Measurements from ENCODE around the gene TCHHL1.
"Not testable (repeated sequence)": the region's sequence is repeated elsewhere in the genome, so short reads cannot be mapped to it uniquely, and the experiment has no call there.

The TCHHL1 gene

DNA sequence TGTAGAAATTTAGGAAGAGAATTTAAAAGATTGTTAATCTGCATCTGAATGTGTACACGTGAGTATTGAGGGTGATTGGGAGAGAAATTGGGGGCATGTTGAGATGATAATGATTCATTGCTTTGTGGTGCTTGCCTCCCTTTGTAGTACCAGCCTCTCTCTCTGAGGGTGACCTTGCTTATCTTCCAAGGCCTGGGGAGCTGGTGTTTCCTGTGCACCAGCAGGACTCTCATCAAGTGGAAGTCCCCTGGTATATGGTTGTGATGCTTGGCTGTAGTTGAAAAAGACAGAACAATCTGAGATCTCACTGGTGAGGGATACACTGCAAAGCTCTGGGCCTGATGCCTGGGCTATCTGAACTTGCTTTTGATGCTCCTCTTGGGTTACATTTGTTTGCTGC is 4.0 kb downstream of the TCHHL1 start:
- no peak for DNase-seq

DNA sequence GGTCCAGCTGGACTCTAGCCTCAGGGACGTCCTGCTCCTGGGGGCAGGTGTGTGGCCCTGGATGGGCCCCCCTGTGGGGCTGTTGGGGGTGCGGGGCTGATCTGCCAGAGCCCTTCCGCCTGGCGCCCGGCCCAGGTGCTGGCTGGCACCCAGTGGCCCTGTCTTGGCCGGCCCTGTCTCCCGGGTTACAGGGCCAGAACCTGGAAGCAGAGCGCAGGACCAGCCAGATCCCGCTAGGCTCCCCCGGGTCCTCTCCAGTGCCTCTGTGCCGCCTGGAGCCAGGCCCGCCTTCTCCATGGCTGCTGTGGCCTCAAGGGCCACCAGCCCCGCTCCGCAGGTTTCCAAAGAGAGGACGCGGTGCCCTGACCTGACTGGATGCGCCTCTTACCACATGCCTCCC is 7.8 kb downstream of the TCHHL1 start:
- not testable (repeated sequence) for DNase-seq

DNA sequence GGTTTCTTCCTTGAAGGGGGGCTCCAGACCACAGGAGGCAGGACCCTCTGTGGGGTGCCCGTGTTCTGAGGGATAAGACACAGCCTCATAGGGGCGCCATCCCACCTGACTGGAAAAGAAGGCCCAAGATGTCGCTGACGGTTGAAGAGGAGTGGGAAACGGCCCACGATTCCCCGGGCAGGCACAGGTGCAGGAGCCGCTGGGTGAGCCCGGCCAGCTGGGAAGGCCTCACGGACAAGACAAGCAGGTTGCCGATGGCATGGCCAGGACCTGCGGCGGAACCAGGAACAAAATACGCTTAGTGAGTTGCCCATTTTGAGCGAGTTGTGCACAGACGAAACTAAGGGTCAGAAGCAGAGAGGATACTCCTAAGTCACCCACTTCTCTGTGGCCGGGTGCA is 8.4 kb downstream of the TCHHL1 start:
- not testable (repeated sequence) for DNase-seq

DNA sequence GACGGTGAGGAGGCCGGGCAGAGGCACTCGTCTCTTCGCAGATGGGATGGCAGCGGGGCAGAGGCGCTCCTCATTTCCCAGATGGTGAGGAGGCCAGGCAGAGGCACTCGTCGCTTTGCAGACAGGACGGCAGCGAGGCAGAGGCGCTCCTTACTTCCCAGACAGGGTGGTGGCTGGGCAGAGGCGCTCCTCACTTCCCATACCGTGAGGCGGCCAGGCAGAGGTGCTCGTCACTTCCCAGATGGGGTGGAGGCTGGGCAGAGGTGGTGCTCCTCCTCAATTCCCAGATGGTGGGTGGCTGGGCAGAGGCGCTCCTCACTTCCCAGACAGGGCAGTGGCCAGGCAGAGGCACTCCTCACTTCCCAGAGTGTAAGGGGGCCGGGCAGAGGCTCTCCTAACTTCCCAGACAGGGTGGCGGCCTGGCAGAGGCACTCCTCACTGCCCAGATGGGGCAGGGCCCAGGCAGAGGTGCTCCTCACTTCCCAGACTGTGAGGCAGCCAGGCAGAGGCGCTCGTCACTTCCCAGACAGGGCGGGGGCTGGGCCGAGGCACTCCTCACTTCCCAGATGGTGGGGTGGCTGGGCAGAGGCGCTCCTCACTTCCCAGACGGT is 9.9 kb downstream of the TCHHL1 start:
- no peak for DNase-seq

DNA sequence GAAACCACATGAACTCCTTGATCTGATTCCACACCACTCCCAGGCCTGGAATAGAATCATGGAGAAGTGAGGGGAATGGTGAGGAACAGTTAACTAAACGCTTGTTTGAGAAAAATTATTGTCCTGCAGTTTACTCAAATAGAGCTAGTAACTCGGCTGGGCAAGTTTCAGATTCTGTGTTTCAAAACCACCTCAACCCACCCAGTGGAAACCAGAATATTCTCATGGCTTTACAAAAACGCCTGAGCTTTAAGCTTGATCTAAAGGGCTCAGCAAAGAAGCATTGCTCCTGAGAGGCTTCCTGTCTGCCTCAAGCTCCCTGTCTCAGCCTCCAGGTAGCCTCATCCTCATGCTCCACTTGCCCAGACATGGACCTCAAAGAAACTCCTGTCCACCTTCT is 16.6 kb downstream of the TCHHL1 start:
- no peak for DNase-seq

DNA sequence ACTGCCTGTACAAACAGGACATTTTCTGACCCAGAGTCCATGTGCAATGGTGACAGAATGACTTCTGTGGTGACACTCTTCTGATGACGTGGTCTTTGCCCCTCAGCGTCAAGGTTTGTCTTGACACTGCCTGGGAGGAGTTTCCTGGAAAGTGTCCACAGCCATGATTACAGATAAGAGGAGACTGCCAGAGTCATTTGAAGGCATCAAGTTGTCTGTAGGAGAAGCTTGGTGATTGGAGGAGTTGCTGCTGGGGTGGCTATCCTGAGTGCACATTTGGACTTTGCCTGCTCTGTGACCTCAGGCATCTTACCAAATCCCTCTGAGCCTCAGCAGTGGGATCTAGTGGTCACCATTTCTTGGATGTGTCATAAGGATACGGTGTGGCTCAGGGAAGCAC is 17.7 kb downstream of the TCHHL1 start:
- DNase-seq, result no peak

DNA sequence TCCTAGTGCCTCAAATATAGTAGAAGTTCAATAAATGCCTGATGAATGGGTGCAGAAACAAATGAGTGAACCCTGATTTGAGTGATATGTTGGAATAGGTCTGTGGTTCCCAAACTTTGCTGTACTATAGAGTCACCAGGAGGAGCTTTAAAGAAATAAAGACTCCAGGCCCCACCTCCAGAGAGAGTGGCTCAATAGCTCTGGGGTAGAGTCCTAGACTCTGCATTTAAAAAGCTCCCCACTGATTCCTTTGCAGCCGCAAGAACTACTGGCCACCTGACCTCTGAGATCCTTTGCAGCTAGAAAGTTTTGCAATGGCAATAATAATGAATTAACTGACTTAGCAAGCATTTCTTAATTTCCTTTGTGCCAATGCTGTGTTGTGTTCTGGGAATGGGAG is 20.9 kb downstream of the TCHHL1 start:
- DNase-seq, result no peak

DNA sequence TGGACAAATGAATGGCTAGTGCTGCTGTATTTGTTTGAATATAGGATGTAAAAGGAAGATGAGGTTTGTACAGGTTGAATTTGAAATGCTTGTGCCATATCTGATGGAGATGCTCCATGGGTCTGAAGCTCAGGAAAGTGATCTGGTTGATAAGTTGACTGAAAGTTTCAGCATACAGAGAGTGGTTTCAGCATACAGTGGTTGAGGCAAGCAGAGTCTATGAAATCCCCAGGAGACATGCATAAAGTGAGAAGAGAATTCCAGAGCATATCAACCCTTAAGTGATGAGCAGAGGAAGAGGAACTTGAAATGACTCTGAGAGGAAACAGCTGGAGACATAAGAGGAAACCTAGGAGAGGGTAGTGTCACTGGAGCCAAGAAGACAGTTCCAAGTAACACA is 21.7 kb downstream of the TCHHL1 start:
- peak; percentile 6 for DNase-seq

DNA sequence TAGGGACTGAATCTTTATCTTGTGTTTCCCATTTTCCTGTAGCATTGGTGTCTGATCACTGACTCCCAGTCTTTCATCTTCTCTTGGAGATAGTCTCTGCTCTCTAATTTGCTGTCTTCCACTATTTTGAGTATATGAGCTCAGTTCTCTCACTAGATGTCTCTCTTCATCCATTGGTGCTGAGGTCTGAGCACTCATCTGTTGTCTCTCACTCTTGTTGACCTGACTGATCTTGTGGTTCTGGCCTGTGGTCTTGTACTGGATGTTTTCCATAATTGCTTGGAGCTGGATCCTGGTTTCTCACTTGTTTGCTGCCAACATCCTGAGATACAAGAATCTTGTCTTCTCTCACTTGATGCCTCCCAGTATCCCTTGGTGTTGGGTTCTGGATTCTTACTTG is 26.9 kb downstream of the TCHHL1 start:
- DNase-seq, result no peak

DNA sequence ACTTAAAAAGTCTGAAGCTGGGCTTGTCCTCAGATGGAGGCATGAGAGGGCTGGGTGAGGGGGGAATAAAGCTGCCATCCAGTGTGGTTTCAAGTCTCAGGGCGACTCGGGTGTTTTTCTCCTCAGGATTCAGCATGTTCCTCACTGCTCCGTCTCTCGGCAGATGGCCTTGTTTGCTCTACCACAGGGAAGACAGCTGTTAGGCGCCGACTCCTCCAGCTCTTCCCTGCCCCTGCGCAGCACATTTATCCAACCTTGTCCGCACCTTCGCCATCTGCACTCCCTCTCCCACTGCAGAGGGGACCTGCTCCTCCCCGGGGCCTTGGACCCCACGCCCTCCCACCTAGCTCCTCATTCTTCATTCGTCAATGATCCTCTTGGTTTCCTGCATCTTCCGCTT is 35.5 kb downstream of the TCHHL1 start:
- no peak for DNase-seq

DNA sequence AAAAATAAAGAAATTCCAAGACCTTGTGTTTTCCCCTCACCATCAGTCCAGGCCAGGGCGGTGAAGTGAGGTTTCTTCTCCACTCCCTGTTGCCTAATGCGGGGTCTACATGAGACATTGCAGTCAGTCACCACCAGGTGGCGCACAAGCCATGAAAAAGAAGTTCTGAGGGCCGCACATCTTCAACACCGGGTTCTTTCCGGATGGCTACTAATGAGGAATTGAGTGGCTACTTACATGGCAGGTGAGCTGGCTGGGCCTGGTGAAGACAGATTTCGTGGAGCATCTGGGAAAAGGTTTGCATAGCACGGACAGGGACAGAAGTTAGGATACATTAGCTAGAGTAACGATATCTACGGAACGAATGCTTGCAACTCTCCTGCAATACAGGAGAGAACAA is 36.3 kb downstream of the TCHHL1 start:
- DNase-seq, result peak; percentile 17

DNA sequence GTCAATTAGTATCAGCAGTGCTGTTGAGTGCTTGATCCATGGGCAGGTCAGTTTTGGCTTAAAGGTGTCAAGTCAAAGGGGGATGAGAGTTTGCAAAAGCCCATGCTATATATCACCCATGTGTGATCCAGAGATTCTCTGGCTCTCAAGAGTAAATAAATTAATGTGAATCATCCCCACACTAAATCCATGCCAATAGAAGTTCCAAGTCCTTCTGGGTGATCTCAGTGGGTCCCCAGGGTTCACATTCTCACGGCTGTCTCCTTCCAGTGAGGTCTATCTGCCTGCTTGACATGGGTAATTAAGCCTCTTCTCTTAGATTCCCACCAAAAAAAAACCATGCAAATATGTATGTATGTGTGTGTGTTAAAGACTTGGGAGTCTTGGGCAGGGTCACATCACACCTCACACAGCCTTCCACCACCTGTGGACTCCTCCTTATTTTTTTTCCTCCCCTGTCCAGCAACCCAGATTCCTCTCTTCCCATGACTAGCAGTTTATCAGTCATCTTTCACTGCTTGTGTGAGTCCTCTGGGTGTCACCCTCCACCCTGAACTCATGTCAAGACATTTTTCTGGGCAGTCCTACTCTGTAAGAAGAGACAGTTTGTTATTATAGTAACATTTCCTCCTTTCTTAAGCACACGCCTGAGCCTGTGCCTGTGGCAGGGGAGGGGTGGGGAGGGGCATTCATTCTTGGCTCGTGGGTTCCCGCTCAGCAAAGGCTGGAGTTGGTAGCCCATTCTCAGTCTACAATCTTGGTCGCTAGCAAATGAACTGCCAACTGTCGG is 37.8 kb downstream of the TCHHL1 start:
- DNase-seq, result no peak

DNA sequence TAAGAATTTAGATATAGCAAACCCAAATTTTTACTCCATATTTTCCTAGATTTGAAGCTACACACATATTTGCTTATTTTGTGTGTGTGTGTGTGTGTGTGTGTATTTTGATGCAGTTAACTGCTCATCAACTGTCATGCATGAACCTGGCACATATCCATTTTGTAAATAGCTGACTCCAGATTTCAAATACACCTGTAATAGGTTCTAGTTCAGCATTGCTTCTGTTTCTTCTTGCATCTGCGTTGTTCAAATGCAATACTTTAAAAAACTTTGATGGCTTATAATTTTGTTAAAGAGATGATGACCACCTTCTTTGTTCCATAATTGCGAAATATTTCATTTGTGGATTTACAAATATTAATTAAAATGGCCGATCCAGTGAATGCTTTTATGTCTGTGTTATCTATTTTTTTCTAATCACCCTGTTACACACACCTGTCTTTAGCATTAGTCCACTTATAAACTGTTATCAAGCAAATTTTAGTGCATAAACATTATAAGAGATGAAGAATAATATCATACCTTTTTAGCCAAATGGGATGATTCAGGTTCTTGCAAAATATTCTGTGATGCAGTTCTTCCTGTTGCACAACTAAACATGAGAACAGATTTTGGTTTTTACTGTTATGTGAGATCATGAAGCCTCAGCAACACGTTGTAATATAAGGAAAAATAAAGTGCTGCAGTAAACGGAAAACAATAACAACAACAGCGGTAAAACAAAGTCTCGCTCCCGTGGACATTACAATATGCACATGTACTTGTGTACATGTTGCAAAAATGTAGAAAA is 39.4 kb downstream of the TCHHL1 start:
- DNase-seq, result peak; percentile 27

DNA sequence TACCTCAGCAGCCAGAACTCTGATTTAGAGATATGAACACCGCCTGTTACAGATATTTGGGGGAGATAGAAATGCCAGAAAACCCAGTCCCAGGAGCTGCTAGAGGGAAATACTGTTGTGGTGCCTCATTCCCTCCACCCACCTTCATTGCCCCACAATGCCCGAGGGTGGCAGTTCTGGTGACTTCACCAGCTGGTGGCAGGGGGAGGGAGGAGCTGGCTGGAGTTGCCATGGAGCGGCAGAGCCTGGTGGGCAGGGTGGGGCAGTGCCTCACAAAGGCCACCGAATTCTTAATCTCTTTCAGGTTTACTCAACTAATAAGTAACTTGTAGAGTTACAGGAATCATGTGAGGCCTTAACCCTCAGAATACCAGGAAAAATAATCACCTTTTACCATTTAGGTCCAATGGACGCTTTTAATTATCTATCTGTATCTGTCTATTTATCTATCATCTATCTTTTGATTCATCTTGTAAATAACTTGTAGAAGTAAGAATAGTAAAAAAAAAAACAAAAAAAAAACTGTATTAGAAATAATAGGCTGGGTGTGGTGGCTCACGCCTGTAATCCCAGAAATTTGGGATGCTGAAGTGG is 40.4 kb downstream of the TCHHL1 start:
- DNase-seq, result no peak

DNA sequence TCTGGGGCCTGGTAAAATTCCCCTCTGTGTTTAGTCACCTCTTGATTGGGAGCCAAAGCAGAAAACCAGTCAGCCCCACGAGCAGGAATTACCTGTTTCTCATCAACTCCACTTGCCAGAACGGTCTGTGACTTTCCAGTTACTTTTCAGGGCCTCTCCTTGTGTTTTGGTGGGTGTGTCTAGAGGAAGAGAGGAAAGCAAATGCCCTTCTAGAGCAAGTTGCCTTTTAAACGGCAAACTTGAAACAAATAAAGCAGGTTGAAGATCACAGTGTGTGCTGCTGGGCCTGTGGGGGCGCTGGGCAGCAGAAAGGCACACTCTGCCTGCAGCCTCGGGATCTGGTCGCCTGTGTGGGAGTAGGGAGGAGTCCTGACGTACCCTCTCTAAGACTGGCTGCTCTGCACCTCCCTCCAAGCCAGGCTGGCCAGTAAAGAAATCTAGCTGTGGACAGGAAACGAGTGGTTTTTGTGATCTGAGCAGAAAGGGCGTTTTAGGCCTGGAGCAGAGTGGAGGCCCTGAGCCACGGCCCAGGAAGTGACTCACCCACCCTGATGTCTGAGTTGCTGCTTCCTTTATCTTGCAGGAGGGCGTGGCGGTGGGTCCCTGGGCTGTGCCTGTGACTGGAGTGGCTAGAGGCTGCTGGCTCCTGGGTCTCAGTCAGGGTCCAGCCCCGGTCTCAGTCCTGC is 41.0 kb downstream of the TCHHL1 start:
- DNase-seq, result peak; percentile 99

DNA sequence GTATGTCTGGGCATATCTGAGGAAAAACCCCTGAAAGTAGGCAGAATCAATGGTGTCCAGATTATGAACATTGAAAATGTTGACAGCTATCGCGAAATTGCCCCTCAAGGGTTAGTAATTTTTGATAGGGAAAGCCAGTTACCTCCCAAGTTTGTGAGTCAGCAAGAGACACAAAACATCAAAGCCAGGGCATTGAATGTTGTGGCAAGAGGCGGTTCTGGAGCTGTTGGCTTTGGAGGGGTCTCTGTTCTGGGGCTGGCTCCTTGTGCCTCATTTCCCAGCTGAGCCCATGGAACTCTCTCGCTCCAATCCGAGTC is 41.5 kb downstream of the TCHHL1 start:
- DNase-seq, result no peak

DNA sequence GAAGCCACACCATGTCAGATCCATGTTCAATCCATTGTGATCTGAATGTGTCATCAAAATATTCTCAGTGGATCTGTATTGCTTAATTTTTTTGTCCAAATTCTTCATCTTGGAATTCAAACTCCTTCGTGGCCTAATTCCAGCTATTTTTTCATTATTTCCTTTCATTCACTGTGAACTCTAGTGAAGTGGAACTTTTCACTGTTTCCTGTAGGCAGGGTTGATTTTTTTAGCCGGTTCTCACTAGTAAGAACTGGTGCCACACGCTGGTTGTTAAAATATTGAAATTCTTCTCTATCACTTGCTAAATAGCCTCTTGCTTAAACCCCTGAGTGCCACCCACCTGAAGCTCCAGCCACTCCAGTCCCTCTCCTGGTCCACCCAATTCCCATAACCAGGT is 44.5 kb downstream of the TCHHL1 start:
- DNase-seq, result no peak

DNA sequence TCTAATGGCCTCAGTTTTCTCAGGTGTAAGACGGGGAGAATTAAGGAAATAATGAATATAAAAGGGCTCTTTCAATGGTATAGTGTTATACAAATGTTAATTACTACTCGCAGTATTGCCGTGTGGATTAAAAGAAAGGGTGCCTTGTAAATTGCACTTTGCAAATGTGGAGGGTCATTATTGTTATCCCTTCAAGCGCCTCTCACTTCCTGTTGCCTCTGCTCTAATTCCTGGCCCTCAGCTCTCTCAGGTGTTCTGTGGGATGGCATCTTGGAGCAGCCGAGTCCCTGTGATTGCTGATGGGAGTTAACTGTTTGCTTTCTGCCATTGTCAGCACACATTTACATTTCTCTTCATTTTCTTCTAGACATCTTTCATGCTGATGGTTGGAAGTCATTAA is 45.0 kb downstream of the TCHHL1 start:
- DNase-seq, result no peak

DNA sequence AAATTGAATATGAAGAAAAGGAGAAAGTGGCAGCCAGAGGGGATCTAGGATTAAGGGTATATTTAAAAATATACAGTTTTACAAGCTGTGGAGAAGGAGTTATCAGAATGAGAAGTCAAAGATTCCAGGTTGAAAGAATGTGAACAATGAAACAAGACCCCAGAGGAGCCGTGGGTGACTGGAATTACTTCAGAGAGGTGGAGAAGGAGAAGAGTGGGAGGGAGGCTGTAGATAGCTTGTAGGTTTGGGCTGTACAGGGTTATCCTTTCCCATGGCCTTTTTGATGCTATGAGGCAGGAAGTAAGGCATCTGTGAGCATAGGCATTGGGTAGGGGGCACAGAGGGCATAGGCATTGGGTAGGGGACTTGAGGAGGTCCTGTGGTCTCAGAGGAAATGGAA is 46.8 kb downstream of the TCHHL1 start:
- no peak for DNase-seq

DNA sequence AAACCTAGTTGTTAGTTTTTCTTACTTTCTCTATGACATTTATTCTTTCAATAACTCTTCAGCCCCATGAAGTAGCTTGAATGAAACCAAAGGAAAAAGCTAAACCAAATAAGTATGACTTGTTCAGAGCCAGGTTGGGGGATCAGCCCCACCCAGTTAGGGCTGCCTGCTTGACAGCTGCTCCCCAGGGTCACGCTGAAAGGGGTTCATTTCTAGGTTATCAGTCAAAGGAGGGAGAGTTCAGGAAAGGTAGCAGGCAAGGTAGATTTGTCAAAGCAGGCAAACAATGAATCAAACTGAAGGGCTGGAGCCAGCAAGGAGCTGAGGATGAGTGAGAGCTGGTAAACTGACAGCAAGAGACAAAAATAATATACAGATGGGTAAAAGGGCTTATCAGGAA is 49.0 kb downstream of the TCHHL1 start:
- DNase-seq, result no peak

DNA sequence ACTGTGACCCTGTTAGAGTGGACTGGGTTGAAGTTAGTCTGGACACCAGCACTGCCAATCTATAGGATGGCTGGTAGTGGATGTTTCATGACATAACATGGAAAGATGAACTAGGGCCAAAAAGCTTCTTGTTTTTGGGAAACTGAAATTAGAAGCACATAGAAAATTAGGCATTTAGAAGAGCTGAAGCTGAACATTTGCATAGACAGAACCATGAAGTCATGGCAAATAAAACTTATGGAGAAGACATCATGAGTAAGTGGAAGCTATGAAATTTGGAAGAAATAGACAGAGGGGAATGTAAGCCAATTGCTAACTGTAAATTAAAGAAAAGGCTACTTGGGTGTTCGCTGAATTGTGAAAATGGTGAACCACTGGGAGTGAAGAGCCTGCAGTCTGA is 49.4 kb downstream of the TCHHL1 start:
- DNase-seq, result no peak

DNA sequence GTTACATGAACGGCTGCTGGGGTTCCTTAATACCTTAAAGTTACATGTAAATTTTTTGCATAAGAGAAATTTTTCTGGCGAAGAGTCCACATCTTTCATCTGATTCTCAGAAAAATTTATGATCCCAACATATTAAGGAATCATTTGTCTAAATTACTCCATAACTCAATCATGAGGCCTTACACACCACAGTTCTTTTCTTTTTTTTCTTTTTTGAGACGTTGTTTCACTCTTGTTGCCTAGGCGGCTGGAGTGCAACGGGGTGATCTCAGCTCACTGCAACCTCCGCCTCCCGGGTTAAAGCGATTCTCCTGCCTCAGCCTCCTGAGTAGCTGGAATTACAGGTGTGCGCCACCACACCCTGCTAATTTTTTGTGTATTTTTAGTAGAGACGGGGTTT is 50.0 kb downstream of the TCHHL1 start:
- DNase-seq, result no peak

Data from GF-D8 (cell line).